H1 (cell line): ENCODE measurements around the gene RBM4. TPM values are rescaled to one million over a fixed set of nuclear protein-coding genes. Genes with fewer than 3 reads are reported as not detected.
A peak's percentile ranks its signal among the peaks of the same experiment; 100 is the strongest.

Experiments
- CTCF ChIA-PET: fragments of 300-600 bp; sonication (Branson Sonifier 250); formaldehyde crosslinking; loops from one replicate; lab custom pipeline; 2021; ENCODE audit not compliant: partially characterized antibody; lab: Charles Lee
- POLR2A ChIA-PET: fragments of 300-600 bp; sonication (Branson Sonifier 250); formaldehyde crosslinking; loops from one replicate; lab custom pipeline; 2021; ENCODE audit warnings: inconsistent platforms; ENCODE audit not compliant: partially characterized antibody; lab: Charles Lee
- DNase-seq, 2 experiments: peaks; one replicate each; pipeline versions ENCODE4 v3.0.0 to v3.0.0-alpha.2; 2010 to 2022; ENCODE audit warnings: low spot score in 2 of 2, low read depth in 1 of 2, mixed read lengths in 1 of 2
- FAIRE-seq: peaks from 2 replicates; lab custom pipeline; 2011; peaks lifted over from hg19 to GRCh38; lab: Jason Lieb, UNC
- H2AFZ ChIP-seq: 2 replicates; pipeline ENCODE4 v1.8.1; 2012; ENCODE audit warnings: low read length, inconsistent platforms
- H2AK5ac ChIP-seq: 2 replicates; pipeline ENCODE4 v1.6.1; 2013; ENCODE audit warnings: low read depth, low read length
- H2BK120ac ChIP-seq: replicated peaks from 2 replicates; pipeline ENCODE3; 2013; ENCODE audit warnings: low read depth, low read length, inconsistent platforms
- H2BK12ac ChIP-seq: 2 replicates; pipeline ENCODE4 v1.6.1; 2013; ENCODE audit warnings: low read depth, low read length
- H2BK15ac ChIP-seq: 2 replicates; pipeline ENCODE4 v1.6.1; 2013; ENCODE audit warnings: low read length
- H2BK20ac ChIP-seq: 2 replicates; pipeline ENCODE4 v1.6.1; 2013; ENCODE audit warnings: low read length
- H2BK5ac ChIP-seq: 2 replicates; pipeline ENCODE4 v1.6.1; 2013; ENCODE audit warnings: low read depth, low read length
- H3K14ac ChIP-seq: 2 replicates; pipeline ENCODE4 v1.6.1; 2013; ENCODE audit warnings: inconsistent platforms; ENCODE audit not compliant: insufficient read length
- H3K18ac ChIP-seq: 2 replicates; pipeline ENCODE4 v1.6.1; 2013; ENCODE audit warnings: low read length; ENCODE audit errors: extremely low read depth
- H3K23ac ChIP-seq: 2 replicates; pipeline ENCODE4 v1.6.1; 2013; ENCODE audit warnings: inconsistent platforms; ENCODE audit not compliant: insufficient read length
- H3K23me2 ChIP-seq: 2 replicates; pipeline ENCODE4 v1.6.1; 2013; ENCODE audit warnings: low read depth, low read length
- H3K27ac ChIP-seq: 2 replicates; pipeline ENCODE4 v1.6.1; 2011; ENCODE audit warnings: low read depth, low read length, inconsistent platforms
- H3K27me3 ChIP-seq, 4 experiments: replicated peaks in 1 of 4; 1 replicate in 1 of 4; 2 replicates in 3 of 4; pipeline versions ENCODE4 v1.6.1 to v1.8.1; 2011 to 2013; ENCODE audit warnings: low read length in 3 of 4, mild to moderate bottlenecking in 3 of 4, inconsistent platforms in 2 of 4, mixed read lengths in 2 of 4, moderate library complexity in 1 of 4; ENCODE audit not compliant: control insufficient read depth in 3 of 4, insufficient read depth in 3 of 4; ENCODE audit errors: extremely low read depth in 1 of 4
- H3K36me3 ChIP-seq, 4 experiments: 2 replicates each; pipeline versions ENCODE4 v1.6.1 to v1.8.1; 2011 to 2013; ENCODE audit warnings: mild to moderate bottlenecking in 4 of 4, low read length in 3 of 4, moderate library complexity in 2 of 4, control low read depth in 1 of 4, inconsistent platforms in 1 of 4; ENCODE audit not compliant: insufficient read depth in 4 of 4, control insufficient read depth in 2 of 4
- H3K4ac ChIP-seq: replicated peaks from 2 replicates; pipeline ENCODE3; 2013; ENCODE audit warnings: low read length, low read depth, mixed read lengths, inconsistent platforms; ENCODE audit not compliant: insufficient read length
- H3K4me1 ChIP-seq, 4 experiments: replicated peaks in 1 of 4; 1 replicate in 1 of 4; 2 replicates in 3 of 4; pipeline versions ENCODE4 v1.6.1 to v1.8.1; 2011 to 2013; ENCODE audit warnings: low read length in 3 of 4, inconsistent platforms in 2 of 4, mixed read lengths in 1 of 4; ENCODE audit not compliant: insufficient read depth in 4 of 4, control insufficient read depth in 3 of 4
- H3K4me2 ChIP-seq, 2 experiments: 2 replicates each; pipeline versions ENCODE4 v1.6.1 to v1.8.1; 2011 to 2013; ENCODE audit warnings: low read depth in 2 of 2, low read length in 2 of 2, control low read depth in 1 of 2, inconsistent platforms in 1 of 2, mild to moderate bottlenecking in 1 of 2; ENCODE audit not compliant: insufficient read depth in 1 of 2
- H3K4me3 ChIP-seq, 4 experiments: fragments of 200-600, 300-600 bp in 1 of 4; sonication (generic), shearing (Covaris generic), sonication (Bioruptor Twin) in 1 of 4; 2 replicates each; pipeline versions ENCODE4 v1.5.1 to v1.8.1; 2011 to 2016; ENCODE audit warnings: low read length in 4 of 4, low read depth in 3 of 4, control low read depth in 2 of 4, inconsistent platforms in 2 of 4, mild to moderate bottlenecking in 2 of 4, mixed read lengths in 1 of 4, moderate library complexity in 1 of 4; ENCODE audit not compliant: insufficient read depth in 2 of 4; ENCODE audit errors: extremely low read depth in 1 of 4
- H3K56ac ChIP-seq: replicated peaks from 2 replicates; pipeline ENCODE3; 2013; ENCODE audit warnings: low read depth, mild to moderate bottlenecking, mixed read lengths, low read length, inconsistent platforms; ENCODE audit not compliant: insufficient read length
- H3K79me1 ChIP-seq: 2 replicates; pipeline ENCODE4 v1.6.1; 2013; ENCODE audit warnings: low read depth, low read length, control low read depth
- H3K79me2 ChIP-seq, 2 experiments: 2 replicates each; pipeline versions ENCODE4 v1.6.1 to v1.8.1; 2012 to 2013; ENCODE audit warnings: low read length in 2 of 2, mild to moderate bottlenecking in 2 of 2, inconsistent platforms in 1 of 2; ENCODE audit not compliant: insufficient read depth in 2 of 2, control insufficient read depth in 1 of 2
- H3K9ac ChIP-seq, 4 experiments: replicated peaks in 1 of 4; 1 replicate in 1 of 4; 2 replicates in 3 of 4; pipeline versions ENCODE4 v1.6.1 to v1.8.1; 2011 to 2013; ENCODE audit warnings: low read depth in 3 of 4, low read length in 3 of 4, control low read depth in 2 of 4, mild to moderate bottlenecking in 2 of 4, moderate library complexity in 2 of 4, inconsistent platforms in 1 of 4; ENCODE audit errors: extremely low read depth in 1 of 4
- H3K9me3 ChIP-seq, 2 experiments: 2 replicates each; pipeline versions ENCODE4 v1.6.1 to v1.8.1; 2012 to 2013; ENCODE audit warnings: mild to moderate bottlenecking in 2 of 2, moderate library complexity in 2 of 2, control low read depth in 1 of 2, inconsistent platforms in 1 of 2, low read depth in 1 of 2, low read length in 1 of 2, mixed read lengths in 1 of 2; ENCODE audit not compliant: insufficient read depth in 2 of 2
- H4K20me1 ChIP-seq, 2 experiments: replicated peaks in 1 of 2; 2 replicates each; pipeline versions ENCODE3 to v1.8.1; 2011 to 2013; ENCODE audit warnings: inconsistent platforms in 2 of 2, low read length in 2 of 2, mild to moderate bottlenecking in 1 of 2; ENCODE audit not compliant: insufficient read depth in 2 of 2, control insufficient read depth in 1 of 2
- H4K5ac ChIP-seq: 2 replicates; pipeline ENCODE4 v1.6.1; 2013; ENCODE audit warnings: low read length, low read depth, mixed read lengths, inconsistent platforms; ENCODE audit not compliant: insufficient read length
- H4K8ac ChIP-seq: 2 replicates; pipeline ENCODE4 v1.8.0; 2013; ENCODE audit warnings: mild to moderate bottlenecking, moderate library complexity, low read length, inconsistent platforms; ENCODE audit not compliant: insufficient read depth; ENCODE audit errors: extremely low read depth
- H4K91ac ChIP-seq: replicated peaks from 2 replicates; pipeline ENCODE3; 2013; ENCODE audit warnings: low read length, mixed read lengths, inconsistent platforms; ENCODE audit not compliant: insufficient read length
- ATF3 ChIP-seq: IDR thresholded peaks from 2 replicates; pipeline ENCODE4 v1.6.1; 2011; ENCODE audit warnings: low read depth, mild to moderate bottlenecking, low read length; ENCODE audit not compliant: insufficient read depth
- CBX5 ChIP-seq: fragments of 300-800, 300-1000 bp; sonication (generic); IDR thresholded peaks from 2 replicates; pipeline ENCODE4 v1.7.1; 2016; ENCODE audit warnings: antibody characterized with exemption, low read length, low read depth
- CBX8 ChIP-seq: fragments of 300-800, 300-1000 bp; sonication (generic); IDR thresholded peaks from 2 replicates; pipeline ENCODE4 v1.7.1; 2016; ENCODE audit warnings: low read depth, low read length, borderline replicate concordance
- GTF2F1 ChIP-seq: IDR thresholded peaks from 2 replicates; pipeline ENCODE4 v1.6.1; 2012; ENCODE audit warnings: low read depth, low read length, improper control_type of control experiment, borderline replicate concordance
- HDAC2 ChIP-seq, 2 experiments: fragments of 300-600 bp in 1 of 2; sonication (generic) in 1 of 2; IDR thresholded peaks; 2 replicates each; pipeline ENCODE4 v1.6.1; 2011 to 2012; ENCODE audit warnings: low read depth in 2 of 2, low read length in 2 of 2, mild to moderate bottlenecking in 2 of 2, moderate library complexity in 2 of 2, borderline replicate concordance in 1 of 2, inconsistent platforms in 1 of 2
- KDM5A ChIP-seq: fragments of 200-600 bp; IDR thresholded peaks from 2 replicates; pipeline ENCODE4 v1.7.1; 2012; ENCODE audit warnings: mild to moderate bottlenecking, low read length, inconsistent platforms, mixed read lengths
- RFX5 ChIP-seq: IDR thresholded peaks from 2 replicates; pipeline ENCODE4 v1.6.1; 2011; ENCODE audit warnings: low read depth, low read length, improper control_type of control experiment, borderline replicate concordance
- SAP30 ChIP-seq: fragments of 300-600 bp; sonication (generic); IDR thresholded peaks from 2 replicates; pipeline ENCODE4 v1.7.1; 2012; ENCODE audit warnings: low read length, moderate library complexity, mild to moderate bottlenecking, inconsistent platforms; ENCODE audit not compliant: insufficient read depth, insufficient replicate concordance
- SIN3A ChIP-seq, 2 experiments: IDR thresholded peaks in 1 of 2; conservative IDR thresholded peaks in 1 of 2; 2 replicates each; pipeline ENCODE4 v1.6.1; 2011 to 2012; ENCODE audit warnings: low read length in 2 of 2, improper control_type of control experiment in 1 of 2, low read depth in 1 of 2, mild to moderate bottlenecking in 1 of 2
- SIX5 ChIP-seq: IDR thresholded peaks from 2 replicates; pipeline ENCODE4 v1.6.1; 2011; ENCODE audit warnings: mild to moderate bottlenecking, low read depth, low read length
- TEAD4 ChIP-seq: IDR thresholded peaks from 2 replicates; pipeline ENCODE4 v1.6.1; 2012; ENCODE audit warnings: low read depth, low read length, inconsistent platforms, mixed read lengths
- WGBS, 2 experiments: shearing (Covaris generic) in 1 of 2; methylation state at CpG; one replicate each; pipeline versions ENCODE4 v1.1.6 to v1.1.7; 2013 to 2015; ENCODE audit warnings: low lambda C conversion rate in 2 of 2, mixed read lengths in 2 of 2, inconsistent platforms in 1 of 2, low coverage in 1 of 2, missing lambda C conversion rate in 1 of 2; ENCODE audit not compliant: insufficient replicate concordance in 2 of 2, insufficient coverage in 1 of 2, insufficient read length in 1 of 2; ENCODE audit errors: extremely low coverage in 1 of 2, missing lambda C conversion rate in 1 of 2; 5-methylcytosine and 5-hydroxymethylcytosine counted together
- polyA plus RNA-seq, 7 experiments: library from polyadenylated mRNA; depleted of rRNA in 3 of 7; stranded (reverse) in 5 of 7; unstranded in 2 of 7; fragments of >200 nt in 5 of 7; fragments of 200-250 nt in 2 of 7; gene quantifications; 1 replicate in 5 of 7; 2 replicates in 1 of 7; 4 replicates in 1 of 7; pipeline versions ENCODE4 v1.2.1 to v1.2.3, GENCODE V29; 2011 to 2013; ENCODE audit warnings: missing spikeins in 2 of 7, mixed read lengths in 2 of 7
- total RNA-seq: library from RNA; stranded (reverse); fragmentation: NEBNext Ultra II Directional; extraction: Animal tissue kit (Norgen Biotek cat#: 25700); gene quantifications from 2 replicates; pipeline ENCODE4 v1.2.1, GENCODE V29; 2021

RBM4 gene
- total and polyA plus RNA-seq, 2 of the 8 experiments (the other 6 are each of a cell fraction or from before 2014, with no cell fraction given), result 192 to 330 TPM

GRCh38 chr11:66593650-66594049 is 44.9 kb upstream of the RBM4 start:
- Histone ChIP-seq H2AFZ (no peak overlapping the region), H3K27ac (no peak overlapping the region)
- TF ChIP-seq KDM5A (no peak), SAP30 (no peak), TEAD4 (no peak), HDAC2 (IDR thresholded peaks at IDR 0.05; ENCODE audit: borderline replicate concordance in 1 of 2, low read depth in 2 of 2, low read length in 2 of 2) (no peak), SIN3A (conservative IDR thresholded peaks at IDR 0.05 in 1 of 2, IDR thresholded peaks at IDR 0.05 in 1 of 2; ENCODE audit: low read depth in 1 of 2, low read length in 2 of 2) (no peak), CBX8 (no peak), SIX5 (no peak), RFX5 (no peak), ATF3 (no peak), CBX5 (no peak), GTF2F1 (no peak)

More at GRCh38 chr11:66593650-66594049, 44.9 kb upstream of the RBM4 start:
- H2BK5ac ChIP-seq, result 0 out of 2 replicates have a peak overlapping the region, but pooled peaks have one; percentile 47
- no peak overlapping the region for H2BK15ac ChIP-seq
- H4K5ac ChIP-seq, result no peak overlapping the region
- no peak overlapping the region for H3K56ac ChIP-seq
- FAIRE-seq (no peak), DNase-seq (no peak)
- no peak overlapping the region for H3K23ac ChIP-seq
- H2AK5ac ChIP-seq, result 0 out of 2 replicates have a peak overlapping the region, but pooled peaks have one; percentile 7
- H3K9ac ChIP-seq, result peak overlapping the region in 3 of 4 experiments; percentile 26 to 70 (median 67); a peak in 3 of 7 replicates
- peak overlapping the region; percentile 94; the same call in 1 of the 2 replicates for H4K8ac ChIP-seq
- H3K27me3 ChIP-seq, result peaks cover 0 to 10% (median 4%) of the 10 kb centered on the region in 4 experiments; a peak in 3 of 7 replicates
- WGBS, 2 experiments, result 95% methylated on average over 7 of the region's 7 CpGs; no CpG with 5 or more reads in 1 of the 2 experiments
- peak overlapping the region; percentile 49 to 73 (median 64) for H3K4me3 ChIP-seq
- H3K79me2 ChIP-seq, result peaks cover 0 to 5% of the 10 kb centered on the region in 2 experiments; a peak in 2 of 4 replicates
- H3K9me3 ChIP-seq, result peaks cover 9 to 17% of the 10 kb centered on the region in 2 experiments
- ChIA-PET CTCF (interaction anchor here (0.7 to 3.3 kb wide), 4 partner anchors 13 to 102 kb away, joined by 5 to 17 read pairs (median 6); no protein-coding TSS in a partner anchor), POLR2A (interaction anchor here (0.9 to 65.3 kb wide), 5 partner anchors 10 to 49 kb away, joined by 3 to 2165 read pairs (median 6); partner anchors contain the start of genes ACTN3, RBM14 and RBM4)
- peaks cover 0 to 11% (median 7%) of the 10 kb centered on the region in 4 experiments; a peak in 6 of 7 replicates for H3K4me1 ChIP-seq
- H3K4ac ChIP-seq, result peak overlapping the region; percentile 94
- H3K23me2 ChIP-seq, result peaks cover 9% of the 10 kb centered on the region
- H4K91ac ChIP-seq, result peak overlapping the region; percentile 50
- H2BK120ac ChIP-seq, result no peak overlapping the region
- no peak overlapping the region for H3K14ac ChIP-seq
- H2BK12ac ChIP-seq, result peak overlapping the region; percentile 13; the same call in 1 of the 2 replicates
- no peaks in the 10 kb centered on the region; a peak in 1 of 8 replicates for H3K36me3 ChIP-seq
- peaks cover 5% of the 10 kb centered on the region for H3K79me1 ChIP-seq
- H3K4me2 ChIP-seq, result peak overlapping the region; percentile 60 to 92
- no peak overlapping the region for H2BK20ac ChIP-seq
- H4K20me1 ChIP-seq, result no peaks in the 10 kb centered on the region
- no peak overlapping the region for H3K18ac ChIP-seq
